ENCODE measurements around the gene FXYD1. TPM values are rescaled to one million over a fixed set of nuclear protein-coding genes. Genes with fewer than 3 reads are reported as not detected.

FXYD1 gene
- total RNA-seq, 1 donor from 2014 or later: 49.7 TPM

GRCh38 chr19:35140207-35140961 lies 1.8 kb downstream of the FXYD1 start:
- Histone ChIP-seq H3K27me3 (ENCODE audit: low read depth) (peaks cover 18% of the 10 kb centered on the region), H3K36me3 (no peaks in the 10 kb centered on the region), H3K9me3 (no peaks in the 10 kb centered on the region), H3K27ac (peak overlapping the region; percentile 82), H3K4me1 (peaks cover 31% of the 10 kb centered on the region), H3K4me3 (peak overlapping the region; percentile 48)
- no peak for ATAC-seq
- intact Hi-C loops (cut with DNase I): no loop called here
- no peak for TF ChIP-seq CTCF (IDR thresholded peaks at IDR 0.05)
- no peak for DNase-seq

- DNase-seq: peak; percentile 96
- Histone ChIP-seq H3K4me3 (peak overlapping the region; percentile 48), H3K27ac (peak overlapping the region; percentile 82), H3K4me1 (peaks cover 23% of the 10 kb centered on the region), H3K9me3 (no peaks in the 10 kb centered on the region), H3K27me3 (ENCODE audit: low read depth) (peaks cover 18% of the 10 kb centered on the region), H3K36me3 (no peaks in the 10 kb centered on the region)
- ATAC-seq: peak; percentile 88 to 91
- intact Hi-C loops (cut with DNase I): no loop called here
- TF ChIP-seq CTCF (IDR thresholded peaks at IDR 0.05): peak; percentile 35
Measured at GRCh38 chr19:35140962-35141836, 2.6 kb downstream of the FXYD1 start.

- TF ChIP-seq CTCF (IDR thresholded peaks at IDR 0.05): no peak
- intact Hi-C loops (cut with DNase I): no loop called here
- H3K27ac ChIP-seq: no peak overlapping the region
- ATAC-seq: no peak
- peaks cover 23% of the 10 kb centered on the region for H3K4me1 ChIP-seq
- no peak for DNase-seq
- peak overlapping the region; percentile 29 for H3K4me3 ChIP-seq
- H3K36me3 ChIP-seq: no peaks in the 10 kb centered on the region
- H3K27me3 ChIP-seq (ENCODE audit: low read depth): peaks cover 18% of the 10 kb centered on the region
- no peaks in the 10 kb centered on the region for H3K9me3 ChIP-seq
Measured at GRCh38 chr19:35141837-35142605, 3.4 kb downstream of the FXYD1 start.

- intact Hi-C loops (cut with DNase I): no loop called here
- Histone ChIP-seq H3K4me1 (peaks cover 23% of the 10 kb centered on the region), H3K4me3 (peak overlapping the region; percentile 19), H3K27ac (no peak overlapping the region), H3K27me3 (ENCODE audit: low read depth) (peaks cover 18% of the 10 kb centered on the region), H3K36me3 (no peaks in the 10 kb centered on the region), H3K9me3 (no peaks in the 10 kb centered on the region)
- TF ChIP-seq CTCF (IDR thresholded peaks at IDR 0.05): peak; percentile 60
- no peak for DNase-seq
- ATAC-seq: peak; percentile 25 to 52
Measured at GRCh38 chr19:35142606-35143230, 4.1 kb downstream of the FXYD1 start.

GRCh38 chr19:35143231-35143715 lies 4.6 kb downstream of the FXYD1 start, which contains the start of gene FXYD7:
Gene FXYD7 (plus strand): TSS chr19:35143255. CDS start chr19:35143334, 79 bp downstream.
- intact Hi-C loops (cut with DNase I): no loop called here
- no peaks in the 10 kb centered on the region for H3K36me3 ChIP-seq
- ATAC-seq (no peak), DNase-seq (no peak)
- H3K27me3 ChIP-seq (ENCODE audit: low read depth): peaks cover 18% of the 10 kb centered on the region
- peaks cover 23% of the 10 kb centered on the region for H3K4me1 ChIP-seq
- no peak within 1 kb of the TSS for H3K27ac ChIP-seq
- no peaks in the 10 kb centered on the region for H3K9me3 ChIP-seq
- TF ChIP-seq CTCF (IDR thresholded peaks at IDR 0.05): peak; percentile 28
- peak within 1 kb of the TSS; percentile 19 for H3K4me3 ChIP-seq
